ENCODE data around the gene TECTB.

The TECTB gene

GRCh38 chr10:112349521-112350085 lies 66.4 kb downstream of the TECTB start:
- Histone ChIP-seq H3K4me3 (no peak overlapping the region), H3K27ac (no peak overlapping the region)
- peak; percentile 49 for DNase-seq (ENCODE audit: low spot score)
- no peak for TF ChIP-seq CTCF (IDR thresholded peaks at IDR 0.05)

- Histone ChIP-seq H3K27ac (no peak overlapping the region), H3K4me3 (no peak overlapping the region)
- no peak for TF ChIP-seq CTCF (IDR thresholded peaks at IDR 0.05)
- peak; percentile 19 for DNase-seq (ENCODE audit: low spot score)
Measured at GRCh38 chr10:112351146-112351545, 67.9 kb downstream of the TECTB start.

GRCh38 chr10:112352044-112352443 lies 68.8 kb downstream of the TECTB start:
- no peak overlapping the region for H3K27ac ChIP-seq
- no peak overlapping the region for H3K4me3 ChIP-seq
- TF ChIP-seq CTCF (IDR thresholded peaks at IDR 0.05): no peak
- peak; percentile 5 for DNase-seq (ENCODE audit: low spot score)

DNA sequence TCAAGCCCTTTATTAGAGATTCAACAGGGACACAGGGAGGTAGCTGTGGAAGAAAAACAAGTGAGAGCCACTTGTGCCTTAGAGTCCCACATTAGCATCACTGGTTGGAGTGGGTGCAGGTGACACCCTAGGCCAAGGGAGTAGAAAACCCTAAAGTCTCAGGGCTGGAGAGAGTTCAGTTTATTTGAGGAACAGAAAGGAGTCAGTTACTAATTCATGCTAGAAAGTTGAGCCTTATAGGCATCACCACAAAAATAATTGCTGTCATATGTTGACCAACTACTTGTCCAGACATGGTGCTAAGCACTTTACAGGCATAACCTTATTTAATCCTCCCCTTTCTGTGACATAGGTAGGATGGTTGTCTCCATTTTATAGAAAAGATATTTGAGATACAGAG lies 69.8 kb downstream of the TECTB start:
- H3K27ac ChIP-seq: no peak overlapping the region
- H3K4me3 ChIP-seq: no peak overlapping the region
- DNase-seq (ENCODE audit: low spot score): no peak
- no peak for TF ChIP-seq CTCF (IDR thresholded peaks at IDR 0.05)

Data from coronary artery (tissue), 2 donors.